ENCODE measurements around the gene NRP2.

DNA sequence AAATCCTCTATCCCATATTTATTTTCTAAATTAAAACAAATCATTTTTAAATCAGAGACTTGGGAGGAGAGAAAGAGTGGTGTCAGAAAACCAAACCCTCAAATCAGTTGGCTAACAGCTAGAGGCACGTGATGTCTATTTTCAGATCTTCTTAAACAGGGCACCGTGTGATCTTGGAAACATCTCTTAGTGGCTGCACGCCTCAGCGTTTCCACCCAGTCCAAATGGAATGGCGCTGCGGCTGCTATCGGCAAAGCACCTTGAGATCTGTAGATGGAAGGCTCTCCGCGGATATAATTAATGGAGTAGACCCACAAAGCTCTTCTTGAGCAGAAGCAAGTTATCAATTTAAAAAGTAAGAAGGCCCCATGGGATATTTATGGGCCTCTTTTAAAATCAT lies 50.0 kb downstream of the NRP2 start:
- TF ChIP-seq CTCF (IDR thresholded peaks at IDR 0.05) (no peak), POLR2A (IDR thresholded peaks at IDR 0.05) (no peak), EP300 (IDR thresholded peaks at IDR 0.05) (no peak)
